ENCODE results near the gene DUSP12.
A peak's percentile ranks its signal among the peaks of the same experiment; 100 is the strongest.

DUSP12 gene

DNA sequence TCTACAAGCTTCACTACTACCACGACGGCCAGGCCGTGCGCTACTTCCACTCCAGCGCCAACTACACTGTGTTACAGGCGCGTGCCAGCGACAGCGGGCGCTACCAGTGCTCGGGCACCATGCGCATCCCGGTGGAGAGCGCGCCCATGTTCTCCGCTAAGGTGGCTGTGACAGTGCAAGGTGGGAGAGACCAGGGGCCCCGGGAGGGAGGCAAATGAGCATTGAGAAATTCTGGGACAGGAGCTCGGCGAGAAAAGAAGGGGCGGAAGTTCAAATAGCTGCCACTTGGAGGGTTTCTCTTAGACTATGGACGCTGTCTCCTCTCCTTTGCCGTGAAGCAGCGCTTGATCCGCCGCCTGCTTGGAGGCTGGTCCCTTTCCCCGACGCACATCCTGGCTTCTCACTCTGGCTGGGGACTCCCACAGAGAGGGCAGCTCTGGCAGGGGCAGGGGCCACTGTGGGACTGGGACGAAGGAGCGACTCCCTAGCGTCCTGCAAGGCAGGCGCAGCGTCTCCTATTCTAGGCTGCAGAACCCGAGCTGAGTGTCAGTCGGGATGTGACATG lies 23.6 kb upstream of the DUSP12 start:
- Histone ChIP-seq H3K4me3 (ENCODE audit: low read depth, low read length) (peak overlapping the region; percentile 70), H3K36me3 (replicated peaks) (no peaks in the 10 kb centered on the region), H3K27ac (peak overlapping the region; percentile 64), H3K27me3 (replicated peaks) (no peaks in the 10 kb centered on the region)
- in situ Hi-C loops (cut with HindIII; ENCODE audit: low pct_ligation_motif_present, low sequenced_read_pairs): no loop called here
- peak; percentile 34 for DNase-seq
- TF ChIP-seq, protein P1, sequence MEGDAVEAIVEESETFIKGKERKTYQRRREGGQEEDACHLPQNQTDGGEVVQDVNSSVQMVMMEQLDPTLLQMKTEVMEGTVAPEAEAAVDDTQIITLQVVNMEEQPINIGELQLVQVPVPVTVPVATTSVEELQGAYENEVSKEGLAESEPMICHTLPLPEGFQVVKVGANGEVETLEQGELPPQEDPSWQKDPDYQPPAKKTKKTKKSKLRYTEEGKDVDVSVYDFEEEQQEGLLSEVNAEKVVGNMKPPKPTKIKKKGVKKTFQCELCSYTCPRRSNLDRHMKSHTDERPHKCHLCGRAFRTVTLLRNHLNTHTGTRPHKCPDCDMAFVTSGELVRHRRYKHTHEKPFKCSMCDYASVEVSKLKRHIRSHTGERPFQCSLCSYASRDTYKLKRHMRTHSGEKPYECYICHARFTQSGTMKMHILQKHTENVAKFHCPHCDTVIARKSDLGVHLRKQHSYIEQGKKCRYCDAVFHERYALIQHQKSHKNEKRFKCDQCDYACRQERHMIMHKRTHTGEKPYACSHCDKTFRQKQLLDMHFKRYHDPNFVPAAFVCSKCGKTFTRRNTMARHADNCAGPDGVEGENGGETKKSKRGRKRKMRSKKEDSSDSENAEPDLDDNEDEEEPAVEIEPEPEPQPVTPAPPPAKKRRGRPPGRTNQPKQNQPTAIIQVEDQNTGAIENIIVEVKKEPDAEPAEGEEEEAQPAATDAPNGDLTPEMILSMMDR (IDR thresholded peaks at IDR 0.05; ENCODE audit: low read depth, low read length, missing control alignments): peak; percentile 53

DNA sequence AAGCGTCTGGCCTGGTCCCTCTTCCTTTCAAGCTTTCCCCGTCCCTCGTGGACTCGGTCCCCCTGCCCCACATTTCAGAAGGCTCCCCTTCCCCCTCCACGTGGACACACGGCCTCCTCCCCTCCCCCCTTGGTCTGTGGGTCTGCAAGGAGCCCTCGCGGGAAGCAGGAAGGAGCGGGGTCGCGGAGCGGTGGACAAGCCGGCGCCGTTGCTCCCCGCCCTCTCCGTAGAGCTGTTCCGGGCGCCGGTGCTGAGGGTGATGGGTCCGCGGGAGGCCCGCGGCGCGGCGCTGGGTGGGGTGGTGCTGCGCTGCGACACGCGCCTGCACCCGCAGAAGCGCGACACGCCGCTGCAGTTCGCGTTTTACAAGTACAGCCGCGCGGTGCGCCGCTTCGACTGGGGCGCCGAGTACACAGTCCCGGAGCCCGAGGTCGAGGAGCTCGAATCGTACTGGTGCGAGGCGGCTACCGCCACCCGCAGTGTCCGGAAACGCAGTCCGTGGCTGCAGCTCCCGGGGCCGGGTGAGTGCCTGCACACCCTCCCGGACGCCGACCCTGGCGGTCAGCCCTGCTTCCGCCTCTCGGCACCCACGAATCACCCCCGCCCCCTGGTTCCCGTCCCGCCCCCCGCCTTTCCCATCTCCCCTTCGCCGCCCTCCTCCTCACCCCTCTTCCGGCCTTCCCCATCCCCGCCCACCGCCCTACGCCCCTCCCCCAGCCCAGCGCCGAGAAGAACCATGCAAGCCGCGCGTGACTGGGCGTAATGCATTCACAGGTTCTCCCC lies 22.9 kb upstream of the DUSP12 start:
- Histone ChIP-seq H3K27ac (peak overlapping the region; percentile 94), H3K27me3 (replicated peaks) (no peaks in the 10 kb centered on the region), H3K4me3 (ENCODE audit: low read depth, low read length) (peak overlapping the region; percentile 70), H3K36me3 (replicated peaks) (no peaks in the 10 kb centered on the region)
- in situ Hi-C loops (cut with HindIII; ENCODE audit: low pct_ligation_motif_present, low sequenced_read_pairs): no loop called here
- TF ChIP-seq, protein P1 (IDR thresholded peaks at IDR 0.05; ENCODE audit: low read depth, low read length, missing control alignments): peak; percentile 2
- DNase-seq: peak; percentile 77

DNA sequence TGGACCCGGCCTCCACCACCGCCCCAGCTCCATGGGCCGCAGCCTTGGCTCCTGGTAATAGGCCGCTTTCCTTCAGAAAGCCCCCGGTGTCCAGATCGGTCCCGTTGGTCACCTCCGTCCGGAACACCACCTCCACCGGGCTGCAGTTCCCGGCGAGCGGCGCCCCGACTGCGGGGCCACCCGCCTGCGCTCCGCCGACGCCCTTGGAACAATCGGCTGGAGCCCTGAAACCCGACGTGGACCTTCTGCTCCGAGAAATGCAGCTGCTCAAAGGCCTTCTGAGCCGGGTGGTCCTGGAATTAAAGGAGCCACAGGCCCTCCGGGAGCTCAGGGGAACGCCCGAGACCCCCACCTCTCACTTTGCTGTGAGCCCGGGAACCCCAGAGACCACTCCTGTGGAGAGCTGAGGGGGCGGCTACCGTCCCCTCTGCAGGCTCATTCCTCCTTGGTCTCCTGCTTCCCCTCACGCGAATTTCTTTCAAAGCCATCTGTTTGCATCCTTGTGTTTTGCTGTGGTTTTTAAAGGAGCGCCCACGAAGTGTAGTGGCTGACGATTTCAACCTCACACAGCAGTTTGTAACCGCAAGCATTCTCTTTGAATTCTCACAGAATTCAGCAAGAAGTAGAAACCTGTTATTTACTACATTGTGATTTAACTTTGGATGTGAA lies 22.2 kb upstream of the DUSP12 start:
- H3K27me3 ChIP-seq (replicated peaks): no peaks in the 10 kb centered on the region
- H3K27ac ChIP-seq: peak overlapping the region; percentile 94
- in situ Hi-C loops (cut with HindIII; ENCODE audit: low pct_ligation_motif_present, low sequenced_read_pairs): no loop called here
- TF ChIP-seq, protein P1 (IDR thresholded peaks at IDR 0.05; ENCODE audit: low read depth, low read length, missing control alignments): no peak
- peak overlapping the region; percentile 70 for H3K4me3 ChIP-seq (ENCODE audit: low read depth, low read length)
- H3K36me3 ChIP-seq (replicated peaks): no peaks in the 10 kb centered on the region
- DNase-seq: peak; percentile 79

DNA sequence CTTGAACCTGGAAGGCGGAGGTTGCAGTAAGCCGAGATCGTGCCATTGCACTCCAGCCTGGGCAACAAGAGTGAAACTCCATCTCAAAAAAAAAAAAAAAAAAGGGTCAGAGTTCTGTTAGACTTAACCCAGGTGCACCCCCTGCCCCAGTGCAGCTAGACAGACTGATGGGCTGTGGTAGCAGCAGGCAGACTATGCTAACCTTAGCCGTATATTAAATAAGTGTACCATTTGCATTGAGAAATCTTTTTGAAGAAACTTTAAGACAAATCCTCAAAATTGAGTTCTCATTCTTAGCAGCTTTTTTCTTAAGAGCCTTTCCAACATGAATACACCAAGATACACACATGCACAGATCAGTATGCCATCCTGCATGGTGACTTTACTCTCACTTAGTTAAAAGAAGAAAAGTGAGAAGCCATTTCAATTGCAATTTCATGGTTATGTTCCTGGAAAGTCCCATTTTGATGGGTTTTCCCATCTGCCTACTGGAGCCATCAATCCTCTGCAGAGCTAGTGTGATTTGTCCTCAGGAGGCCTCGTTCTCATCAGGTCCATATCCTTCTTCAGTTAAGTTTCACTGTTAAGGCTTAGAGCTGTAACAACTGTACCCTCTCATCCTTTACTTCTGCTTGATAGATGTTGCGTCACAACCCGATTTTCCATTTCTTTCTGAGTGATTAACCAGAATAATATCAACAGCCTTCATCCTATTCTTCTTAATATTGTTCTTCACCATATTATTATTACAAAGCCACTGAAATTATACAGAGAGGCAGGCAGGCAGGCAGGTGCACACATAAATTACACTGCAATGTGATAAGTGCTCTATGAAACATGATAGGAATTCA lies 21.0 kb upstream of the DUSP12 start:
- no peak overlapping the region for H3K4me3 ChIP-seq (ENCODE audit: low read depth, low read length)
- in situ Hi-C loops (cut with HindIII; ENCODE audit: low pct_ligation_motif_present, low sequenced_read_pairs): no loop called here
- no peaks in the 10 kb centered on the region for H3K36me3 ChIP-seq (replicated peaks)
- TF ChIP-seq, protein P1 (IDR thresholded peaks at IDR 0.05; ENCODE audit: low read depth, low read length, missing control alignments): no peak
- no peak for DNase-seq
- H3K27me3 ChIP-seq (replicated peaks): no peaks in the 10 kb centered on the region
- H3K27ac ChIP-seq: no peak overlapping the region

DNA sequence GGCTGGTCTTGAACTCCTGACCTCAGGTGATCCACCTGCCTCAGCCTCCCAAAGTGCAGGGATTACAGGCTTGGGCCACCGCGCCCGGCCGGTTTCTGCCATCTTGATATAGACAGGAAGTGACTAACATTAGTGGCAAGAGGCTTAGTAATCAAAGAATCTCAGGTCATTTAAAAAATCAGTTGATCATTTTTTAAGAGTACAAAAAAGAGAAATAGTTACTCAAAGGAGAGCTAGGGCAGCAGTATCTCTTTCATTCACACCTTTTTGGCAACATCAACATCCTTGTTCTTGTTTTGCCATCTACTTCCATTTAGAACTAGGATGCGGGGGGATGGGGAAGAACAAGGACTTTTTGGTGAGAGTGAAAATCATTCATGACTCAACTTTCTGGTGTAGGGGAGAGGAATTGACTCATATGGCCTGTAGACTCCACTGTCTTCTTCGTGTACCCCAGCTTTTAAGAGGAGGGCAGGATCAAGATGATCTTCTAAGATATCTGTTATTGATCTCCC lies 19.5 kb upstream of the DUSP12 start:
- TF ChIP-seq, protein P1 (IDR thresholded peaks at IDR 0.05; ENCODE audit: low read depth, low read length, missing control alignments): no peak
- Histone ChIP-seq H3K27me3 (replicated peaks) (no peaks in the 10 kb centered on the region), H3K27ac (peak overlapping the region; percentile 37), H3K4me3 (ENCODE audit: low read depth, low read length) (no peak overlapping the region), H3K36me3 (replicated peaks) (no peaks in the 10 kb centered on the region)
- in situ Hi-C loops (cut with HindIII; ENCODE audit: low pct_ligation_motif_present, low sequenced_read_pairs): no loop called here
- peak; percentile 54 for DNase-seq
